HG02973 (cell line): Measurements from ENCODE around the gene SLC22A25.
"Not testable (repeated sequence)": the region's sequence is repeated elsewhere in the genome, so short reads cannot be mapped to it uniquely, and the experiment has no call there.

Experiments
- ATAC-seq: cut with Tn5 transposase; IDR thresholded peaks from one replicate; pipeline ENCODE4 v1.9.1; 2021; ENCODE audit warnings: moderate library complexity; ENCODE audit not compliant: unreplicated experiment

The SLC22A25 gene

DNA sequence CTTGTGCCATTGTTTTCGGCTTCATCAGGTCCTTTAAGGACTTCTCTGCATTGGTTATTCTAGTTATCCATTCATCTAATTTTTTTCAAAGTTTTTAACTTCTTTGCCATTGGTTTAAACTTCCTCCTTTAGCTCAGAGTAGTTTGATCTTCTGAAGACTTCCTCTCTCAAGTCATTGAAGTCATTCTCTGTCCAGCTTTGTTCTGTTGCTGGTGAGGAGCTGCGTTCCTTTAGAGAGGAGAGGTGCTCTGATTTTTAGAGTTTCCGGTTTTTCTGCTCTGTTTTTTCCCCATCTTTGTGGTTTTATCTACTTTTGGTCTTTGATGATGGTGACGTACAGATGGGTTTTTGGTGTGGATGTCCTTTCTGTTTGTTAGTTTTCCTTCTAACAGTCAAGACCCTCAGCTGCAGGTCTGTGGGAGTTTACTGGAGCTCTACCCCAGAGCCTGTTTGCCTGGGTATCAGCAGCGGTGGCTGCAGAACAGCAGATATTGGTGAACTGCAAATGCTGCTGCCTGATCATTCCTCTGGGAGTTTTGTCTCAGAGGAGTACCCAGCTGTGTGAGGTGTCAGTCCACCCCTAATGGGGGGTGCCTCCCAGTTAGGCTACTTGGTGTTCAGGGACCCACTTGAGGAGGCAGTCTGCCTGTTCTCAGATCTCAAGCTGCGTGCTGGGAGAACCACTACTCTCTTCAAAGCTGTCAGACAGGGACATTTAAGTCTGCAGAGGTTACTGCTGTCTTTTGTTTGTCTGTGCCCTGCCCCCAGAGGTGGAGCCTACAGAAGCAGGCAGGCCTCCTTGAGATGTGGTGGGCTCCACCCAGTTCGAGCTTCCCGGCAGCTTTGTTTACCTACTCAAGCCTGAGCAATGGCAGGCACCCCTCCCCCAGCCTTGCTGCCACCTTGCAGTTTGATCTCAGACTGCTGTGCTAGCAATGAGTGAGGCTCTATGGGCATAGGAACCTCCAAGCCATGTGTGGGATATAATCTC lies 7.6 kb downstream of the SLC22A25 start:
- not testable (repeated sequence) for ATAC-seq

DNA sequence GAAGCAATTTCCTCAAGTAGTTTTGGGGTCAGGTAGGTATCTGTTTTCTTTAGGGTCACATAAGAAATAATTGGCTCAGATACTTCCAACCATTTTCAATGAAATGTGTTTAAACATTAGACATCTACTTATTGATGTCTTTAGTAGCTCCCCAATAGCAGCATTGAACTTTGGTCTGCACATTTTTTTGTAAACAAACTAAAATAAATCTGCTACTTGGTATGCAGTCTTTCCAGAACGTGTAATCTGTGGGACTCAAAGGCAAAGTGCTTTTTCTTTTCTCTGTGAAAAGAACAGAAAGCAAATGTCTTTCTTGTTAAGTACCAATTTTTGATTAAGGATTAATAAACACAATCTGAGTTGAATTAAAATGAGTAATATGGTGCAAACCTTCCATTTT lies 13.6 kb downstream of the SLC22A25 start:
- ATAC-seq = no peak

DNA sequence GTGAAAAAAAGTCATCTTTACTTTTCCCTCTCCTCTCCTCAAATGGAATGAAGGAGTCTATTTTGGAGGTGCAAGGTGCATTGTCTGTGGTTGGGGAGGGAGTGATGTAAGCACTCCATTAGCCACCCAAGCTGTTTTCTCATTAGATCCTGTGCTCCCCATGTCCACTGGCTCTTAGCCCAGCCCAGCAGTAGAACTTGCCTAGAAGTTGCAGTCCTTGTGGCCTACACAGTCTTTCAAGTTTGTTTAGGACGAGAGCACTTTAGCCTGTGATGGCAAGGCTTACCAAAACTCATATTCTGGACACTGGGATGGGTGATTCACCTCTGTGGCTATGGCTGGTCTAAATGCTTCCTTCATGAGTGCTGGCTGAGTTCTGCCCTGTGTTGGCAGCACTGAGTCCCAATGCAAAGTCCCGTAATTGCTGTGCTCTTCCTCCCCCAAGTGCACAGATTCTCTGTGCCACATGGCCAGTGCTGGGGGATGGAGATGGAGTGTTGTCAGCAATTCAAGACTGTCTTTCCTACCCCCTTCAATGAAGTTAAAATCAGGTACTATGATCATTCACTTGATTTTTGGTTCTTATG lies 15.8 kb downstream of the SLC22A25 start:
- no peak for ATAC-seq

DNA sequence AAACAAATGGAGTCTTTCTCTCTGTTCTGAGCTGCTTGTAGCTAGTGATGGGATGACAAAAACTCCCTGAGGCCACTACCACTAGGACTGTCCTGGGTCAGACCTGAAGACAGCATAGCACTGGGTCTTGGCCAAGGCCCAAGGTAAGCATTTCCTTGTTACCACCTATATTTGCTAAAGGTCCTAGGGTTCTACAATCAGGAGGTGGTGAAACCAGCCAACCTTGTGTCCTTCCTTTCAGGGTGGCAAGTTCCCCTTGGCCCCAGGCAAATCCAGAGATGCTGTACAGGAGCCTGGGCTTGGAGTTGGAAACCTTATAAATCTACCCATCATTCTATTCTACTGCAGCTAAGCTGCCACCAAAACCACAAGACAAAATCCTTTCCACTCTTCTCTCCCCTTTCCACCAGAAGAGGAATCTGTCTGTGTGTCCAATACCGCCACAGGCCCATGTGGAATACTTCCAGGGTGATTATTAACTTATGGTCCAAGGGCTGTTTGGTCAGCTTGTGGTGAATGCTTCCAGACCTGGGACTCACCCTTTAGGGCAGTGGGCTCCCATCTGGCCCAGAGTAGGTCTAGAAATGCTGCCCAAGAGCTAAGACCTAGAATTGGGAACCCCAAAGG lies 16.8 kb downstream of the SLC22A25 start:
- no peak for ATAC-seq

DNA sequence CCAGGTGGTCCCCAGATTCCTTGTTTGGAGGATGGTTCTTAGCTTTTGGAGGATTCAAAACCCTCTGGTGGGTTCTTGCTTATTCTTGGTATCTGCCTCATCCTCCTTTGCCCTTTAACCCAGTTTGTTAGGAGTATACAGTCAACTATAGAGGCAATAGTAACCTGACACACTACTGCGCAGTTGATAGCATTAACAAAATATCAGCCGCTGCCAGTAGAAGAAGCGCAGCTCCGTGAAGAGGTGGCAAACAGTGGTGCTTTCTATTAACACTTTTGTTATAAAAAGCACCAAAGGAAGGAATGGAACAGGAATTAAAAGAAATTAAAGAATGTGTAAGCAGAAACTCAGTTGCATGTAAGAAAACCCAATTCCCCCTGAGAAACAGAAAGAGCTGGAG lies 29.3 kb downstream of the SLC22A25 start:
- no peak for ATAC-seq

DNA sequence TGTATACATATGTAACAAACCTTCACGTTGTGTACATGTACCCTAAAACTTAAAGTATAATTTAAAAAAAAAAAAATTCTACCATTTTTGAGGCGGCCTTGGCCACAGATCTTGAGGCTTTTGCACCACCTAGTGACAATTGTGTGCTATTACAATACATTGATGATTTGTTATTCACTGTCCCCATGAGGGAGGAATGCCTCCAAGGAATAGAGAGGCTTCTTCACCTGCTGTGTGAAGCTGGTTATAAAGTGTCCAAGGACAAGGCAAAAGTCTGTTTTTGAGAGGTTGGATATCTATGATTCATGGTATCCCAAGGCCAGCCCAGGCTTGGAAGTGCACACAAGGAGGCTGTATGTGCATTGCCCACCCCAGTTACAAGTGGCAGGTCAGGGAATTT lies 30.7 kb downstream of the SLC22A25 start:
- ATAC-seq = no peak

DNA sequence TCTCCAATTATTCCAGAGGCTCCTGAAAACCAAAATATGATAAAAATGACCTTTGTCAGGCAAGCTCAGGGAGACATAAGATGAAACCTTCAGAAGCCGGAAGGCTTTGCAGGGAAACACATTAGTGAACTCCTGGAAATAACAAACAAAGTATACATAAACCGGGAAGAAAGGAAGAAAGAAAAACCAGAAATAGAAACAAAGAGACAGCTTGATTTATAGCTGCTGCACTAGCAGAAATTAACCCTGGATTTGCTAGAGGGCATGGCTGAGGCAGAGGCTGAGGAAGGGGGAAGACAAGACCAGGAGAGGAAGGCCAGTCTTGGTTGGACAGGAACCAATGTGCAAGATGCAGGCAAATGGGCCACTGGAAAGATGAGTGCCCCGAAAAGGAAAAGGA lies 33.3 kb downstream of the SLC22A25 start:
- no peak for ATAC-seq
